ENCODE measurements around the gene WDR7.

GRCh38 chr18:56841836-56842235, 190.7 kb downstream of the WDR7 start:
- no peak for TF ChIP-seq CTCF (IDR thresholded peaks at IDR 0.05)
- TF ChIP-seq POLR2A (IDR thresholded peaks at IDR 0.05): no peak
- TF ChIP-seq POLR2AphosphoS5 (IDR thresholded peaks at IDR 0.05): no peak

Measured in prostate gland (tissue), 2 donors.